Inflammatory macrophage treated with lipopolysaccharide for 1 hour (primary cell): Measurements from ENCODE around the gene USP38.

Source experiments
- DNase-seq, 2 donors: peaks; one replicate each; pipeline ENCODE4 v3.0.0-alpha.2; 2020 to 2022

USP38 gene

DNA sequence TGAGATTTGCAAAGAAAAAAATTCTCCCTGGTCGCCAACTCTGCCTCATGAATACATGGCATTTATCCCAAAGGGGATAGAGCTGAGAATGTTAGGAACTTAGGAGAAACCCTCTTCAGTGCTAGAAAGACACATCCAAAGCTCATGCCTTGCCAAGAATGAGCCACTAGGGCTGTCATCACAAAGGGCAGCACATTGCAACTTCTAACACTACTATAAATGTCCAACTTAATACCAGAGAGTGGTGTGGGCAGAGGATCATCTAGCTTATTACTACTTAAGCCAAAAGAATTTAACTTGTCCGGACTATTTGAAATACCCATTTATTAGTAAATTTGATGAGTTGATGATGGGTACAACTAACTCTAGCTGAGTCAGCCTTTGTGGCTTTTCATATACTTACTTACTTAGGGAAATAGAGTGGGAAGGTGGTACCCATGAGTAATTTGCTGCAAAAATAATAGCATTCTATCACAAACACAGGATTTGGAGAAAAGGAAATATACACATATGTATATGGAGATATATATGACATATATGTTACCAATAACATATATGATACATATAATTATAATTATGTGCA, 85.6 kb downstream of the USP38 start:
- DNase-seq = no peak
